ENCODE results near the gene NDUFAB1. TPM values are rescaled to one million over a fixed set of nuclear protein-coding genes. Genes with fewer than 3 reads are reported as not detected.

NDUFAB1 gene
- total RNA-seq, result 100 to 1,000 TPM; 102 to 142 TPM

GRCh38 chr16:23595951-23596720, at the start of gene NDUFAB1:
Gene NDUFAB1, minus strand, starts transcription at chr16:23596316. Its CDS starts 26 bp downstream, at chr16:23596290.

GRCh38 chr16:23640931-23641765, 45.0 kb upstream of the NDUFAB1 start, which contains the start of the genes DCTN5 and PALB2:
Gene DCTN5, plus strand, starts transcription at chr16:23641466. Its CDS starts 77 bp downstream, at chr16:23641543.
Gene PALB2, minus strand, starts transcription at chr16:23641310. Its CDS starts 153 bp downstream, at chr16:23641157.

GRCh38 chr16:23556881-23557778, 39.0 kb downstream of the NDUFAB1 start, which contains the start of the genes EARS2 and UBFD1:
Gene EARS2, minus strand, starts transcription at chr16:23557350. Its CDS starts 7 bp downstream, at chr16:23557343.
Gene UBFD1, plus strand, starts transcription at chr16:23557727. Its CDS starts 16 bp downstream, at chr16:23557743.

Other genes starting within 250 kb of the NDUFAB1 start
- 10 to 100 TPM; 18.6 to 21.7 TPM for gene COG7, start 143.1 kb downstream of the NDUFAB1 start, total RNA-seq
- 10 to 100 TPM; 28.2 to 41.6 TPM for gene GGA2, start 85.8 kb downstream of the NDUFAB1 start, total RNA-seq
- 10 to 100 TPM; 45.8 to 57.9 TPM for gene EARS2, start 39.0 kb downstream of the NDUFAB1 start, total RNA-seq
- gene UBFD1, start 38.6 kb downstream of the NDUFAB1 start, total RNA-seq, result 10 to 100 TPM; 86.7 to 93.2 TPM
- 10 to 100 TPM; 17.9 to 23.3 TPM for gene PALB2, start 45.0 kb upstream of the NDUFAB1 start, total RNA-seq
- gene DCTN5, start 45.1 kb upstream of the NDUFAB1 start, total RNA-seq, result 10 to 100 TPM; 48.2 to 62.6 TPM
- gene PLK1, start 82.6 kb upstream of the NDUFAB1 start, total RNA-seq, result 10 to 100 TPM; 31.3 to 61.6 TPM
- gene ERN2, start 116.9 kb upstream of the NDUFAB1 start, total RNA-seq, result not detected
- gene CHP2, start 158.7 kb upstream of the NDUFAB1 start, total RNA-seq, result not detected
- 1 to 10 TPM; 1.0 to 5.3 TPM for gene PRKCB, start 239.7 kb upstream of the NDUFAB1 start, total RNA-seq

Data from melanocyte of skin (primary cell).